T-helper 1 cell (primary cell): Measurements from ENCODE around the gene HIPK1.

Experiments
- DNase-seq, 5 donors: peaks; one replicate each; pipeline ENCODE4 v3.0.0-alpha.2; 2012 to 2020

The HIPK1 gene

DNA sequence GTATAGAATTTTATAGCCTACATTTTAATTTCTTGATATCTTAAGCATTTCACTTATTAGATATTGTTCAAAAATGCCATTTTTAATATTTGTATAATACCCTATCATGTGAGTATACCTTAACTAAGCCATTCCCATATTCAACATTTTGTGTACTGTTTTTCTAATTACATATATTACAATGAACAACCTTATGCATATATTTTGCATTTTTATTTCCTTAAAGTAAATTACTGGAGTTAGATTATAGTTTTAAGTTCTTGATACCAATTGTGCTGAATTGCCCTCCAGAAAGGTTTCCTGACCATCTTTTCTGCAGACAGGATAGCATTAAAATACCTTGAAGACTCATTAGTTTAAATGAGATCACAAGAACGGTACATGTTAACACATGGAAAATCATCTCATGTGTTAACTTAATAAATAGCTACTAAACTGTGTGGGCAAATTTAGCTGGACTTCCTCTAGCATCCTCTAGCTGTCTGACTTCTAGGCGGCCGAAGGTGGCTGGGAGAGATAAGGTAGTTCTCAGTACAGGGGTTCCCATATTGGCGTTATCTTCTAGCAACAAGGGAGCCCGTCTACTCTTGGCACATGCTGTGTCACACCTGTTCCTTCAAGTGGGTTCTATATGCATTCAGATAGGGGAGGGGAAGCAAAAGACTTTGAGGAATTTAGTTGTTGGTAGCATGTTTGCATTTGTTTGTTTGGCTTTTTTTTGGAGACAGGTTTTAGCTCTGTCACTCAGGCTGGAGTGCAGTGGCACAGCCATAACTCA, 15.0 kb upstream of the HIPK1 start:
- DNase-seq: no peak

DNA sequence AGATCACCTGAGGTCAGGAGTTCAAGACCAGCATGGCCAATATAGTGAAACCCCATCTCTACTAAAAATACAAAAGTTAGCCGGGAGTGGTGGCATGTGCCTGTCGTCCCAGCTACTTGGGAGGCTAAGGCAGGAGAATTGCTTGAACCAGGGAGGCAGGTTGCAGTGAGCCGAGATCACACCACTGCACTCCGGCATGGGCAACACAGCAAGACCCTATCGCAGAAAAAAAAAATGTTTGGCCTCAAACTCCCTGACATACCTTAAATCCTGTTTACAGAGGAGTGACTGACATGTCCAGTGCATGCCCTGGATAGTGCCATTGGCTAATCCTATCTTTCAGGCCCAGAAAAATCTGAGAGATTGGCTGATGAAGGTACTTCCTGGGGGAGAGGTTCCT, 12.2 kb upstream of the HIPK1 start:
- no peak for DNase-seq

DNA sequence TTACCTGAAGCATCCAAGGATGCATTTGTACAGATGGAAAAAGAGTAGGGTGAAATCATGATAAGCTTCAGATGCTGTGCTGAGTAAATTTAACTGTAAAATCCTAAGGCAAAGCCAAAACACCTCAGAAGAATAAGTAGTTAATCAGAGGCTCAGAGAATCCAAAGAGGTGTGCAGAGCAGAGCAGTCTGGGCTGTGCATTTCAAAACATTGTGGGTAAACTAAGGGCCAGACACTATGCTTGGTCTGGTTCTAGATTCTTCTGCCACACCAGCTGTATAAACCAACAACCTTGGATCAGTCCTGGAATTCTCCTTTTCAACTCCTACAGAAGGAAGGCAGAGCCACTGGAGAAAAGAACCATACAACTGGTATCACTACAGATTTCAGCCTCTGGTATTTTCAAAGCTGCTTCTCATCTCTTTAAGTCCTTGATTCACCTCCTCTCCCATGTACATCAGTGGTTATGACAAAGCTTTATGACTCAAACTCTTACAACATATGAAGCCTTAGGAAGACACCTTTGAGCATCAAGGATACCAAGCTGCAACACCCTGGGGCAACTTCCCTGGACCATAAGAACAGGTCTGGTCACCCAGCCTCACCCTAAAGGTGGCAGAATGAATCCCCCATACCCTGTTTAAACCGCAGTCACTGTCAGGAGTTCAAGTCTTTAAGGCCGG, 11.6 kb upstream of the HIPK1 start:
- DNase-seq: no peak

DNA sequence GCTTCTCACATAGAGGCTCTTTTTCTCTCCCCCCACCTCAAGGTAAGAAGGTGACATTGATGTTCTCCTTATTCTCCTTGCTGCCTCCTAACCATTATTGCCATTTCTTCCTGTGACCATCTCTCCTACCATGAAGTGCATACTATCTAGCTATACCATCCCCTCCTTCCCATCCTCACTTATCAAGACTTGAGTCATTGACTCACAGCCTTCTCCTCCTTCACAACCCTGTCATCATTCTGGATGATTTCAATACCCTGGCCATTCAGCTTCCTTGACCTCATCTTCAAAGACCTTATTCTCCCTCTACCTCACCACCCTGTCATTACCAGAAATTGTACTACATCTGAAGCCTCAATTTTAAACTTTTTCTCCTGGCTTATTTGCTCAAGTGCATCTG, 10.9 kb upstream of the HIPK1 start:
- no peak for DNase-seq

DNA sequence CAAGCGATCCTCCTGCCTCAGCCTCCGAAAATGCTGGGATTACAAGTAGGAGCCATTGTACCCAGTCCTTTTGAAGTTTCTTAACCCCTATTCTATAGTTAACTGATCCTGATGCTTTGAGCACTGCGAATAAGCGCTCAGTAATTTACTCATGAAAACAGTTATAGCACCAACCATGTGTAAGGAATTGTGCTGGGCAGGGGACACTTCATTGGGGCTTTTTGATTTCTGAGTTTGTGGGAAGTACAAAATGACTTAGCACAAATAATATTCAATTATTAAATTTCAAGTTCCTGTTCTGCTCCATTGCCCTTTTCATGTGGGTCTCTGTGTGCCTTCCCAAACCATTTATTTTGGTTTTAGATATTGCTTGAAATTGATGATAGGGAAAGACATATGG, 6.2 kb upstream of the HIPK1 start:
- DNase-seq: no peak

DNA sequence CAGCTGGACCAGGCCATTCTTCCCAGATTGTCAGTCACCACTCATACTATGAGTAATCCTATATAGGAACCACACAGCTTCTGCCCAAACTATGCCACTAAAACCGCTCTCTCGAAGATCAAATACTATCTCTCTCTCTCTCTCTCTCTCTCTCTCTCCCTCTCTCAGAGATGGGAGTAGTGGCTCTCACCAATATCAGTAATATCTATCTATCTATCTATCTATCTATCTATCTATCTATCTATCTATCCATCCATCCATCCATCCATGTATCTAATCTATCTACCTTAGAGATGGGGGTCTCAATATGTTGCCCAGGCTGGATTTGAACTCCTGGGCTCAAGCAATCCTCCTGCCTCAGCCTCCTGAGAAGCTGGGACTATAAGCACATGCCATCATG, 4.7 kb upstream of the HIPK1 start:
- no peak for DNase-seq

DNA sequence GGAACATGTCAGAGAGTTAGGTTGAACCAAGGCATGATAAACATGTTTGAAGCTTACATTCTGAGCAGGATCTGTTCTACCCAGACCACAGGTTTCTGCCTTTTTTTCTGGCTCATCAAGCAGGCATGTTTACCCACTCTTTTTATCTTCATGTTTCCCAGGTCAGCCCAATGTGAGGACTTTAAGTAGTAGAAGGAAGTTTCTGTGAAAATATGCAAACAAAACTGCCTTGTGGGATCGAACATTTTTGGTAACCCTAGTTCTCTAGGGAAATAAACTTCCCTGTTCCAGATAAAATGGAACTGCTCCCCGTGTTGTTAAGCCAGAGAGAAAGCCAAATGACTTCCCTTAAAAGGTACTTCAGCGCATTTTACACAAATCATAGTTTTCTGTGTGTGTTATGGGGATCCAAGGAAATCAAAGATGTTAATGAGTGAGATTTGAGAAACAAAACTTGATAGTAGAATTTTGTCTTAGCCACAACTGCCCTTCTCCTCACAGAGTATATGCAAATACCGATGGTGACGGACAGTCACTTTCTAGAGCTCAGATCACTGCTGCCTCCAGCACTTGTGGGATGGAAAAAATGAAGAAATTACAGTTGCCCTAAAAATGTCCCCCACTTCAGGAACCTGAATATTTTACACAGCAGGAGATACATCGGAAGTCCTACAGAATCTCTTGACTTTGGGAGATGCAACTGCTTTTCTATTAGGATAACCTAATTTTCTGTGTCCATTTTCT, 765 bp upstream of the HIPK1 start:
- DNase-seq: no peak

DNA sequence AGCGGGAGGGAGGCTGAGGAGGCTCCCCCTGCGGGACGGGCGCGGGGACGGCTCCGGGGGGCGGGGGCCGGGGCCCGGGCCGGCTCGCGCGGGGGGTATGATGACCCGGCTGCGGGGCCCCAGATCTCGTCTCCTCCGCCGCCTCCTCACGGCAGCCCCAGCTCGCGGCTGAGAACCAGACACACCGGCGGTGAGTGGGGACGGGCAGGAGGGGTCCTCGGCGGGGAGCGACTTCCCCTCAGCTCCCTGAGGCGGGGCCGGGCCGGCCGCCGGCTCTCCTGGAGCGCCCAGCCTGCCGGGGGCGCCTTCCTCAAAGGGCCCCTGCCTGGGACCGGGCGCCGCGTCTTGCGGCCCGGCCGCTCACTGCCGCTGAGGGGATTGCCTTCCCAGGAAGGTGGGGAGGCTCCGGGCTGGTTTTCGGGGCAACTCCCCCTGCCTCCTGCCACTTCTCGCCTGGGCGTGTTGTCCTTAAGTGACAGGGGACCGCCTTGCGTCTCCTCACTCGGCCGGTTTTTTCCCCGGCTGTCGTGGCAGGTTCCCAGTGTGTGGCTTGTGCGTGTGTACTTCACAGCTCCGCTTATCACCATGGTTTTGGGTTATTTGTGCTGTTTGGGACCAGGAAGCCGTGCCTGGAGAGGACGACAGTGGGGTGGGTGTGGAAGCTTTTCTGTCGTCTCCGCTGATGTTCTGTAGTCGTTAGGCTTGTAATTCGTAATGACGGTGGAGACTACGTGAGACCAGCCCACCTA, 800 bp downstream of the HIPK1 start:
- peak; percentile 54 to 73 (median 69) for DNase-seq

DNA sequence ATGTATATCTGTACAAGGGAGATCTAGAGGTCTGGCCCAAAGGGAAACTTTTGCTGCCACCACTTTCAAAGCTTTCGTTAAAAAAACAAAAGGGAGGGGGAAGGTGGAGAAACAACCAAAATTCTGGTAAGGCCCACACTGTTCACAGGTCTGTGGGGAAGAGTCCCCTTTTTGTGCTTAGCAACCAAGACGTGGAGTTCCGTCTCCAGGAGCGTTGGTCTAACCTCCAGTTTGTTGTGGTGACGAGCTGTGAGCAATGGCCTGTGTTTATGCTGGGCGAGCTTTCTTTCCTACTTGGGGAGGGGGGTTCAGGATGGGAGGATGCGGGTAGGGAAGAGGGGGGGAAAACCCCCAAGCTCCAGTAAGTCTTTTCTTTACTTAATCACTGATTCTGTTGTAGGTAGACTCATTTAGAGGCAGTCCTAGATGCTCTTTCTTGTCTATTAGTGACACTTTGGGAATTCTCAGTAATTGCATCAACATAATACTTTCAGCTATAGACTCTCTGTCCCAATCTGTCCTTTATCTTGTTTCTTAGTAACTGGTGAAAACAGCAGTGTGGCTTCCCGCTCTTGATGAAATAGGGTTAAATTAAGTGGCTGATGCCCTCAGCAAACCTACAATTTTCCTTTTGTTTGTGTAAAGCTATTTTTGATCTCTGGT, 1.5 kb downstream of the HIPK1 start:
- peak; percentile 53 to 75 (median 69) for DNase-seq

DNA sequence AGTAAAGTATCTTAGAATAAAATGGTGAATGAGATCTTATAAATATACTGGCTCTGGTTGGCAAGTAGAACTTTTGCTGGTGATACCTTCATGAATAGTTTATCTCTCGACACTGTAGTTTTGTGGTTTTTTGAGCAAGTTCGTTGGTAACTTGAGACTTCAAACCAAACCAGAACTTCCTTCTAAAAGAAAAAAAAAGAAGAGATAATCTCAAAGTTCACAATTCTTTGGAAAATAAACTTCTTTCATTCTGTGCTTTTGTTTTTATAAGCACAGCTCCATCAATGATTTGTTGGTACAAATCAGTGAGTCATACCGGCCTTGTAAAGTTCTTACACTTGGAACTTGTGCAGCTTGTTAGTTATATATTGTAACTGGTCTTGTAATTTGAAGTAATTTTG, 2.3 kb downstream of the HIPK1 start:
- peak in 1 of 5 donors; percentile 31 for DNase-seq

DNA sequence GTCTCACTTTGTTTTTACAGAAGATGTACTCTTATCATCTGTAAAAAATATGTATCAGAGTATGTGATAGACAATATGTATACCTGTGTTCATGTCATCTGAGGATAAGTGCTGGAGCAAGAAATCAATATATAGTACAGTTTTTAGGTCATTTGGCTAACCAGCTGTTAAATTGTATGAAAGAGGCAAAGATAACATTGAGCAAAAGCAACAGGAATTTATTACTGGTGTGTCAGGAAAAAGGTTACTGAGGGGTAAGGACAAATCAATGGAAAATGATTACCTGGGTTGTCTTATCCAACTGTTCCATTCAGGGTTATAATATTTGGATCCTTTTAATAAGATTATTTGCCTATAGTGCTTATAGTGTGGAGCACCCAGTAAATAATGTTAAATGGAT, 4.9 kb downstream of the HIPK1 start:
- no peak for DNase-seq

DNA sequence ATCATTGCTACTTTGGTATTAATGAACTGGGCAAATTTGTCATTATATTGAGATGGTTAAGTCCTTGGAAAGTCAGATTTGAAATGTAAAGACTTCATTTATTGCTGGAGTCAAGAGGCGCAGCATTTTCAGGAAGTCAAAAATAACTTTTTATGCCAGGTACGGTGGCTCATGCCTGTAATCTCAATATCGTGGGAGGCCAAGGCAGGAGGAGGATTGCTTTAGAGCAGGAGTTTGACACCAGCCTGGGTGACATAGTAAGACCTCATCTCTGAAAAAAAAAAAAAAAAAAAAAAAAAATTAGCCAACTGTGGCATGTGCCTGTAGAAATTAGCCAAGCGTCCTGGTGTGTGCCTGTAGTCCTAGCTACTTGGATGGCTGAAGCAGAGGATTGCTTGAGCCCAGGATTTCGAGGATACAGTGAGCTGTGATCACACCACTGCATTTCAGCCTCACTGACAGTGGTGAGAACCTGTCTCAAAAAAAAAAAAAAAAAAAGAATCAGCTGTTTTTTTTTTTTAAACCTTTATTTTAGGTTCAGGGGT, 5.5 kb downstream of the HIPK1 start:
- DNase-seq: no peak

DNA sequence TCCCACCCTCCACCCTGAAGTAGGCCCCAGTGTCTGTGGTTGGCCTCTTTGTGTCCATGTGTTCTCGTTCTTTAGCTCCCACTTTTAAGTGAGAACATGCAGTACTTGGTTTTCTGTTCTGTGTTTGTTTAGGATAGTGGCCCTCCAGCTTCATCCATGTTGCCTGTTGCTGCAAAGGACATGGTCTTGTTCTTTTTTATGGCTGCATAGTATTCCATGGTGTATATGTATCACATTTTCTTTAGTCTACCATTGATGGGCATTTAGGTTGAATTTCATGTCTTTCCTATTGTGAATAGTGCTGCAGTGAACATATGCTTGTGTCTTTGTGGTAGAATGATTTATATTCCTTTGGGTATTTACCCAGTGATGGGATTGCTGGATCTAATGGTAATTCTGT, 6.1 kb downstream of the HIPK1 start:
- DNase-seq: no peak

DNA sequence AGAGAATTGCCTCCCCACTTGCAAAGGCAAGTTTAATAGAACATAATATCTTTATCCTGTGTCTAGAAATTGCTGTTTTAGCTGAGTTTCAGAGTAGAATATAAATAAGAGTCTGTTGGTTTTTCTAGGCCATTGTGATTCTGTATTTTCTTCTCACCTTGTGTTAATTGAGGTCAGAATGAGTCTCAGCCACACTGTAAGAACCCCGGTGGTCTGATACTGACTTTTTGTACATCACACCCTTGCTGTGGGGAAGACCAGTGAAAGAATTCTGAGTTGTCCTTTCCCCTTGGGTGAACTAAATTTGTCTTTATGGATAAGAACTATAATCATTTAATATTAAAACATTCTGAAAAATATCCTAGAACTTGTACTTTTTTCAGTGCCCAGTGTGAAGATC, 6.8 kb downstream of the HIPK1 start:
- DNase-seq: no peak

DNA sequence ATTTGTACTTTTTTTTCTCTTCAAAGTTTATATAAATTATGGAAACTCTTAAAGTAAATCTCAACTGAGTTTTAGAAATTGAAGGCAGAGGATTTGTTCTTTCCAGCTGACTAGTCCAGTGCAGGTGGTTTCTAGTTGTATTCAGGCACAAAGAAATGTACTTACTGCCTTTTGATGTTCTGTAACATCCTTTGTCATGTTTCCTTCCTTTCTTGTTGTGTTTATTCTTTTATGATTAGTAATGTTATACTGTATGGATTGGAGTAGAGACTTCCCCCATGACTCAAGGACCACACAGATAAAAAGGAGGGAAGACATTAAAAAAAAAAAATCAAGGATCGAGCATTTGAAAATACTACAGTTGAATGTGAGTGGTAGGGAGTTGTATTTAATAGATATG, 8.0 kb downstream of the HIPK1 start:
- DNase-seq: no peak

DNA sequence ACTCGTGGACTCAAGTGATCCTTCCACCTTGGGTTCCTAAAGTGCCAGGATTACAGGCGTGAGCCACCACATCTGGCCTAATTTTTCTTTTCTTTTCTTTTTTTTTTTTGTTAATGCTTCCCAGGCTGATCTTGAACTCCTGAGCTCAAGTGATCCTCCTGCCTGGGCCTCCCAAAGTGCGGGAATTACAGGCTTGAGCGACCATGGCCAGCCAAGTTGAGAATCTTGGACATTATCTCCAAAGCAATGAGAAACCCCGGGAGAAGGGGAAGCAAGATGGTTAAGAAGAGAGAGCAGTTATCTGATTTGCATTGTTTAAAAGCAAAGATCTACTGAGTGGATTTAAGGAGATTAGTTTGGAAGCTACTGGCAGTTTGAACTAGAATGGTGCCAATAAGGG, 9.1 kb downstream of the HIPK1 start:
- DNase-seq: no peak

DNA sequence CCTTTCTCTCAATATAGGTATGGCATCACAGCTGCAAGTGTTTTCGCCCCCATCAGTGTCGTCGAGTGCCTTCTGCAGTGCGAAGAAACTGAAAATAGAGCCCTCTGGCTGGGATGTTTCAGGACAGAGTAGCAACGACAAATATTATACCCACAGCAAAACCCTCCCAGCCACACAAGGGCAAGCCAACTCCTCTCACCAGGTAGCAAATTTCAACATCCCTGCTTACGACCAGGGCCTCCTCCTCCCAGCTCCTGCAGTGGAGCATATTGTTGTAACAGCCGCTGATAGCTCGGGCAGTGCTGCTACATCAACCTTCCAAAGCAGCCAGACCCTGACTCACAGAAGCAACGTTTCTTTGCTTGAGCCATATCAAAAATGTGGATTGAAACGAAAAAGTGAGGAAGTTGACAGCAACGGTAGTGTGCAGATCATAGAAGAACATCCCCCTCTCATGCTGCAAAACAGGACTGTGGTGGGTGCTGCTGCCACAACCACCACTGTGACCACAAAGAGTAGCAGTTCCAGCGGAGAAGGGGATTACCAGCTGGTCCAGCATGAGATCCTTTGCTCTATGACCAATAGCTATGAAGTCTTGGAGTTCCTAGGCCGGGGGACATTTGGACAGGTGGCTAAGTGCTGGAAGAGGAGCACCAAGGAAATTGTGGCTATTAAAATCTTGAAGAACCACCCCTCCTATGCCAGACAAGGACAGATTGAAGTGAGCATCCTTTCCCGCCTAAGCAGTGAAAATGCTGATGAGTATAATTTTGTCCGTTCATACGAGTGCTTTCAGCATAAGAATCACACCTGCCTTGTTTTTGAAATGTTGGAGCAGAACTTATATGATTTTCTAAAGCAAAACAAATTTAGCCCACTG, 11.5 kb downstream of the HIPK1 start:
- DNase-seq: peak in 3 of 5 donors; percentile 23 to 57 (median 30)

DNA sequence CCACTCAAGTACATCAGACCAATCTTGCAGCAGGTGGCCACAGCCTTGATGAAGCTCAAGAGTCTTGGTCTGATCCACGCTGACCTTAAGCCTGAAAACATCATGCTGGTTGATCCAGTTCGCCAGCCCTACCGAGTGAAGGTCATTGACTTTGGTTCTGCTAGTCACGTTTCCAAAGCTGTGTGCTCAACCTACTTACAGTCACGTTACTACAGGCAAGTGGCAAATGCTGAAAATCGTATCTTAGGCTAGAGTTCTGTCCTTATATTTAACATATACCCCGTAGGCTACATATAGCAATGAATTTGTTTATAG, 12.1 kb downstream of the HIPK1 start:
- no peak for DNase-seq

DNA sequence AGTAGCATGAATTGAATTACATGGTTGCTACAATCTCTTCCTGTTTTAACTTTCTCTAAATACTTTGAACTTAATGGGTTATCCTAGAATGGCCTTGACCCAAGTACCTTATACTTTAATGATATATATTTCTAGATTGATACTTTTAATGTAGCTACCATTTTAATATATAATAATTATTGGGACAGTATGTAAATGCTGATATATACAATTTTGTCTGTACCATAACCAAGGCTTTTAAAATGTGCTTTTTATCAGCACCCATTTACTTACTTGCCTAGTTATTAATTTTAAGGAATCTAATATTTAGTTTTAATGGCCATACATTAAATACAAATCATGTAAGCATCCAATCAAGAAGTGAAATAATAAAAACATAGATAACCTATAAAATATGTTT, 13.4 kb downstream of the HIPK1 start:
- DNase-seq: no peak

DNA sequence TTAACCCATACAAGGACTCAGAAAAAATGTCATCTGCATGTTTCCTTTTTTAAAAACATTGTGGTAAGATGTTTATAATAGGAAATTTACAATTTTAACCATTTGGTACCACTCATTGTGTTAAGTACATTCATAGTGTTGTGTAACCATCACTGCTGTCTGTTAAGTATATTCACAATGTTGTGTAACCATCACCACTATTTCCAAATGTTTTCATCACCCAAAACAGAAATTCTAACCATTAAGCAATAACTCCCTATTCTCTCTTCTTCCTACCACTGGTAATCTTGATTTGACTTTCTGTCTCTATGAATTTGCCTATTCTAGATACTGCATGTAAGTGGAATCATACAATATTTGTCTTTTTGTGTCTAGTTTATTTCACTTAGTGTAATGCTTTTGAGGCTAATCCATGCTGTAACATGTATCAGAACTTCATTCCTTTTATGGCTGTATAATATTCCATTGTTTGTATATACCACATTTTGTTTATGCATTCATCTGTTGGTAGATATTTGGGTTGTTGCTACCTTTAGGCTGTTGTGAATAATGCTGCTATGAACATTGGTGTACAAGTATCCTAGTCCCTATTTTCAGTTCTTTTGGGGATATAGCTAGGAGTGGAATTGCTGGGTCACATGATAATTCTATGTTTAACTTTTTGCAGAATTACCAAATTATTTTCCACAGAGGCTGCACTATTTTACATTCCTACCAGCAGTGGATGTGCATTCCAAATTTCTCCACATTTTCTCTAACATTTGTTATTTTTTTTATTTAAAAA, 14.1 kb downstream of the HIPK1 start:
- DNase-seq: no peak

DNA sequence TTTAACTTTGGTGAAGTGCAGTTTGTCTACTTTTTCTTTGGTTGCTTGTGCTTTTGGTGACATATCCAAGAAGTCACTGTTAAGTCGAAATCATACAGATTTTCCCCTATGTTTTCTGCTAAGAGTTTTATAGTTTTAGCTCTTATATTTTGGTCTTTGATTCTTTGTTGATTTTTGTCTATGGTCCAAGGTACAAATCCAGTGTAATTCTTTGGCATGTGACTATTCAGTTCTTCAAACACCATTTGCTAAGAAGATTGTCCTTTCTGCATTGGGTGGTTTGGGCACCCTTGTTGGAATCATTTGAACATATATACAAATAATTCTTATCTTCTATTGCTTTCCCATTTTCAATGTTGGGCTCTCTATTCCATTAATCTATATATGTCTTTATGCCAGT, 16.2 kb downstream of the HIPK1 start:
- DNase-seq: no peak
